ENCODE measurements around the gene CPA3. TPM values are rescaled to one million over a fixed set of nuclear protein-coding genes. Genes with fewer than 3 reads are reported as not detected.

The CPA3 gene
- total RNA-seq, 1 experiment from 2014 or later: not detected

GRCh38 chr3:148901987-148902791 lies 37.1 kb downstream of the CPA3 start:
- Mint-ChIP-seq H3K27ac (ENCODE audit: unreplicated experiment) (no peak overlapping the region), H3K36me3 (ENCODE audit: insufficient read depth, unreplicated experiment) (no peaks in the 10 kb centered on the region), H3K4me1 (ENCODE audit: low read depth, unreplicated experiment) (no peaks in the 10 kb centered on the region), H3K4me3 (ENCODE audit: low read depth, unreplicated experiment) (no peak overlapping the region), H3K27me3 (ENCODE audit: unreplicated experiment) (no peaks in the 10 kb centered on the region), H3K9me3 (ENCODE audit: low read depth, unreplicated experiment) (no peaks in the 10 kb centered on the region)
- TF ChIP-seq CTCF (IDR thresholded peaks at IDR 0.05; ENCODE audit: unreplicated experiment): no peak
- DNase-seq: no peak
- BruUV-seq (replicated peaks): no TSS peak
- CTCF ChIA-PET: no interaction called here
- intact Hi-C loops (cut with micrococcal nuclease; ENCODE audit: unreplicated experiment): no loop called here

GRCh38 chr3:148903022-148903442 lies 37.9 kb downstream of the CPA3 start:
- H3K4me1 Mint-ChIP-seq (ENCODE audit: low read depth, unreplicated experiment): no peaks in the 10 kb centered on the region
- H3K4me3 Mint-ChIP-seq (ENCODE audit: low read depth, unreplicated experiment): no peak overlapping the region
- no TSS peak for BruUV-seq (replicated peaks)
- intact Hi-C loops (cut with micrococcal nuclease; ENCODE audit: unreplicated experiment): no loop called here
- no peak overlapping the region for H3K27ac Mint-ChIP-seq (ENCODE audit: unreplicated experiment)
- CTCF ChIA-PET: no interaction called here
- no peaks in the 10 kb centered on the region for H3K27me3 Mint-ChIP-seq (ENCODE audit: unreplicated experiment)
- TF ChIP-seq CTCF (IDR thresholded peaks at IDR 0.05; ENCODE audit: unreplicated experiment): no peak
- DNase-seq: no peak
- H3K36me3 Mint-ChIP-seq (ENCODE audit: insufficient read depth, unreplicated experiment): no peaks in the 10 kb centered on the region
- no peaks in the 10 kb centered on the region for H3K9me3 Mint-ChIP-seq (ENCODE audit: low read depth, unreplicated experiment)

- no peak for TF ChIP-seq CTCF (IDR thresholded peaks at IDR 0.05; ENCODE audit: unreplicated experiment)
- CTCF ChIA-PET: no interaction called here
- H3K4me3 Mint-ChIP-seq (ENCODE audit: low read depth, unreplicated experiment): no peak overlapping the region
- intact Hi-C loops (cut with micrococcal nuclease; ENCODE audit: unreplicated experiment): no loop called here
- no peak overlapping the region for H3K27ac Mint-ChIP-seq (ENCODE audit: unreplicated experiment)
- H3K4me1 Mint-ChIP-seq (ENCODE audit: low read depth, unreplicated experiment): no peaks in the 10 kb centered on the region
- H3K27me3 Mint-ChIP-seq (ENCODE audit: unreplicated experiment): no peaks in the 10 kb centered on the region
- no TSS peak for BruUV-seq (replicated peaks)
- no peak for DNase-seq
- no peaks in the 10 kb centered on the region for H3K9me3 Mint-ChIP-seq (ENCODE audit: low read depth, unreplicated experiment)
- H3K36me3 Mint-ChIP-seq (ENCODE audit: insufficient read depth, unreplicated experiment): no peaks in the 10 kb centered on the region
Observed at GRCh38 chr3:148903941-148904340, 38.8 kb downstream of the CPA3 start.

- Mint-ChIP-seq H3K4me3 (ENCODE audit: low read depth, unreplicated experiment) (no peak overlapping the region), H3K36me3 (ENCODE audit: insufficient read depth, unreplicated experiment) (no peaks in the 10 kb centered on the region), H3K27ac (ENCODE audit: unreplicated experiment) (no peak overlapping the region), H3K9me3 (ENCODE audit: low read depth, unreplicated experiment) (no peaks in the 10 kb centered on the region), H3K4me1 (ENCODE audit: low read depth, unreplicated experiment) (no peaks in the 10 kb centered on the region), H3K27me3 (ENCODE audit: unreplicated experiment) (no peaks in the 10 kb centered on the region)
- BruUV-seq (replicated peaks): no TSS peak
- no peak for TF ChIP-seq CTCF (IDR thresholded peaks at IDR 0.05; ENCODE audit: unreplicated experiment)
- intact Hi-C loops (cut with micrococcal nuclease; ENCODE audit: unreplicated experiment): no loop called here
- DNase-seq: no peak
- CTCF ChIA-PET: interaction anchor here (1.0 to 2.2 kb wide), 3 partner anchors 10 to 39 kb away, joined by 3 to 5 read pairs (median 3); no protein-coding TSS in a partner anchor
Observed at GRCh38 chr3:148906667-148907066, 41.6 kb downstream of the CPA3 start.
